SU-DHL-6 (cell line): Measurements from ENCODE around the gene WDR31.

Source experiments
- H2AFZ ChIP-seq: fragments of 200-600 bp; sonication (generic); 2 replicates; pipeline ENCODE4 v1.6.1; 2014; ENCODE audit warnings: low read depth, mild to moderate bottlenecking, moderate library complexity, mixed read lengths, antibody characterized with exemption, low read length; ENCODE audit not compliant: severe bottlenecking
- H3F3A ChIP-seq: fragments of 200-600 bp; shearing (Covaris generic); 2 replicates; pipeline ENCODE4 v1.6.0; 2016; ENCODE audit warnings: antibody characterized with exemption, mild to moderate bottlenecking; ENCODE audit not compliant: insufficient read depth
- H3K27ac ChIP-seq: fragments of 200-600 bp; sonication (generic); 2 replicates; pipeline ENCODE4 v1.5.1; 2016; ENCODE audit warnings: low read depth, mild to moderate bottlenecking, low read length, moderate library complexity, mixed read lengths
- H3K27me3 ChIP-seq: fragments of 200-600 bp; sonication (generic), shearing (Covaris generic); 2 replicates; pipeline ENCODE4 v1.6.0; 2014; ENCODE audit warnings: mild to moderate bottlenecking, low read length
- H3K36me3 ChIP-seq: fragments of 200-600 bp; sonication (generic); 2 replicates; pipeline ENCODE4 v1.6.1; 2014; ENCODE audit warnings: mild to moderate bottlenecking, low read length, mixed read lengths
- H3K4me2 ChIP-seq: fragments of 300-600, 200-600 bp; shearing (Covaris generic), sonication (generic); 2 replicates; pipeline ENCODE4 v1.6.0; 2014; ENCODE audit warnings: low read length, low read depth, mild to moderate bottlenecking; ENCODE audit not compliant: poor library complexity, severe bottlenecking
- H3K4me3 ChIP-seq: fragments of 200-600 bp; sonication (generic); 2 replicates; pipeline ENCODE4 v1.5.1; 2014; ENCODE audit warnings: antibody characterized with exemption, low read length, mild to moderate bottlenecking, mixed read lengths; ENCODE audit not compliant: insufficient read depth, poor library complexity, severe bottlenecking
- H3K79me2 ChIP-seq: fragments of 200-600 bp; sonication (generic); 2 replicates; pipeline ENCODE4 v1.6.1; 2014; ENCODE audit warnings: mild to moderate bottlenecking, low read length, moderate library complexity; ENCODE audit not compliant: insufficient read depth
- H3K9ac ChIP-seq: fragments of 200-600 bp; sonication (generic); 2 replicates; pipeline ENCODE4 v1.7.0; 2014; ENCODE audit warnings: mild to moderate bottlenecking, low read length
- H3K9me2 ChIP-seq: fragments of 200-600 bp; sonication (generic); replicated peaks from 2 replicates; pipeline ENCODE4 v1.6.1; 2014; ENCODE audit warnings: low read length; ENCODE audit not compliant: insufficient read depth
- H3K9me3 ChIP-seq: fragments of 200-600 bp; sonication (generic); 2 replicates; pipeline ENCODE4 v1.6.1; 2014; ENCODE audit warnings: low read length, mixed read lengths; ENCODE audit not compliant: insufficient read depth
- H4K20me1 ChIP-seq: fragments of 200-600 bp; sonication (generic); 2 replicates; pipeline ENCODE4 v1.6.1; 2014; ENCODE audit warnings: low read depth, mild to moderate bottlenecking, antibody characterized with exemption, low read length, moderate library complexity, mixed read lengths
- CTCF ChIP-seq: fragments of 200-600 bp; sonication (generic); IDR thresholded peaks from one replicate; pipeline ENCODE4 v1.5.1; 2017; ENCODE audit warnings: antibody characterized with exemption, mild to moderate bottlenecking, low read length, moderate library complexity; ENCODE audit not compliant: insufficient read depth, poor library complexity, severe bottlenecking
- EZH2phosphoT487 ChIP-seq: fragments of 200-600 bp; sonication (generic), shearing (Covaris generic); conservative IDR thresholded peaks from 2 replicates; pipeline ENCODE4 v1.6.1; 2018; ENCODE audit warnings: mild to moderate bottlenecking, antibody characterized with exemption, low read length, moderate library complexity, mixed read lengths

WDR31 gene

GRCh38 chr9:113316030-113316429 lies 24.0 kb downstream of the WDR31 start:
- H3K9ac ChIP-seq: no peak overlapping the region
- no peaks in the 10 kb centered on the region for H3K36me3 ChIP-seq
- H3K79me2 ChIP-seq: no peaks in the 10 kb centered on the region
- H4K20me1 ChIP-seq: no peaks in the 10 kb centered on the region
- no peaks in the 10 kb centered on the region for H3K9me3 ChIP-seq
- H3K9me2 ChIP-seq: no peaks in the 10 kb centered on the region
- H3K4me3 ChIP-seq: no peak overlapping the region
- no peaks in the 10 kb centered on the region for H3F3A ChIP-seq
- no peak overlapping the region for H2AFZ ChIP-seq
- H3K27me3 ChIP-seq: no peaks in the 10 kb centered on the region
- no peak overlapping the region for H3K4me2 ChIP-seq
- no peak overlapping the region for H3K27ac ChIP-seq
- TF ChIP-seq CTCF (no peak), EZH2phosphoT487 (no peak)

- Histone ChIP-seq H3K27ac (no peak overlapping the region), H3F3A (no peaks in the 10 kb centered on the region), H3K27me3 (no peaks in the 10 kb centered on the region), H3K9me3 (no peaks in the 10 kb centered on the region), H3K4me2 (no peak overlapping the region), H2AFZ (no peak overlapping the region), H3K79me2 (no peaks in the 10 kb centered on the region), H3K9ac (no peak overlapping the region), H4K20me1 (no peaks in the 10 kb centered on the region), H3K9me2 (no peaks in the 10 kb centered on the region), H3K36me3 (no peaks in the 10 kb centered on the region), H3K4me3 (no peak overlapping the region)
- TF ChIP-seq CTCF (no peak), EZH2phosphoT487 (no peak)
Measured at GRCh38 chr9:113315231-113315630, 24.8 kb downstream of the WDR31 start.

- no peaks in the 10 kb centered on the region for H3K9me3 ChIP-seq
- no peaks in the 10 kb centered on the region for H3K36me3 ChIP-seq
- no peaks in the 10 kb centered on the region for H3K9me2 ChIP-seq
- H3K27me3 ChIP-seq: no peaks in the 10 kb centered on the region
- H3K9ac ChIP-seq: no peak overlapping the region
- H3K27ac ChIP-seq: no peak overlapping the region
- no peak overlapping the region for H3K4me2 ChIP-seq
- no peak for TF ChIP-seq EZH2phosphoT487
- TF ChIP-seq CTCF: no peak
- H3K4me3 ChIP-seq: no peak overlapping the region
- no peak overlapping the region for H2AFZ ChIP-seq
- H4K20me1 ChIP-seq: no peaks in the 10 kb centered on the region
- H3K79me2 ChIP-seq: no peaks in the 10 kb centered on the region
- H3F3A ChIP-seq: no peaks in the 10 kb centered on the region
Measured at GRCh38 chr9:113313261-113313660, 26.8 kb downstream of the WDR31 start.
